Fibroblast of mammary gland (primary cell): Measurements from ENCODE around the gene ACVR2A.
A peak's percentile ranks its signal among the peaks of the same experiment; 100 is the strongest.

Source experiments
- DNase-seq: peaks from one replicate; pipeline ENCODE4 v3.0.0-alpha.2; 2010; ENCODE audit warnings: low read depth
- H3K4me3 ChIP-seq: 2 replicates; pipeline ENCODE4 v1.5.1; 2011; ENCODE audit warnings: low read depth, mild to moderate bottlenecking, low read length, moderate library complexity; ENCODE audit not compliant: control insufficient read depth
- CTCF ChIP-seq: conservative IDR thresholded peaks from 2 replicates; pipeline ENCODE4 v1.5.1; 2011; ENCODE audit warnings: low read depth, low read length, inconsistent platforms; ENCODE audit not compliant: control insufficient read depth, insufficient read depth

Gene ACVR2A

DNA sequence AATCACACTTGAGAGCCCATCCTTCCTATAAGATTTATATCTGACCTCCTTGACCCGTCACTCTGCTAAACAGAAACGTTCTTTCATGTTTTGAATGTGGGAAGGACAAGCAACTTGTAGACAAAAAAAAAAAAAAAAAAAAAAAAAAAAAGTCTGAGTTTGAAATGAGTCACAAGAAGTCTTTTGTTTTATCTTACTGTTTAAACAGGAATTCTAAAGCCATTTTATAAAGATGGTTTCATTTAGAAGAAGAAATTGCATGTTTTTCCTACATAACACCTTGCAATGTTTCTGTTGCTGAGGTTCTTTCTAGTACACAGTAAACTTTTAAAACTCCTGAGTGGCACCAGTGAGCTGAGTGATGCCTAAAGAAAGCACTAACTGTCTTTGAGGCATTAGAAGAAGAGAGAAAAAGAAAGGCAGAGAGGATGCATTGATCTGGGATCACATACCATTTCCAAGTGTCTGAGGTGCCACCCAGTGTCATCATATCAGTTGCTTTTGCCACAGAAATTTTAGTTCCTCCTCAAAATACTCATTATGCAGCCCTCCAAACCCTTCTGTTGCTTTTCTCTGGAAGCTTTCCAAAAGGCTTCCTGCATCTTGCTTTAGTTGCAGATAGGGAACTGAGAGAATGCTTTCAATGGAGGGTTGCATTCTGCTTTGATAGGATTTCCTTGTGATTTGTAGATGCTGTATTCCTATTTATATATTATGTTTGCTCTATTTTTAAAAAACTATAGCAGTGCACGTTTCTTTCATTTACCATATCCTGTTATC lies 69.1 kb downstream of the ACVR2A start:
- no peak for TF ChIP-seq CTCF
- DNase-seq, result peak; percentile 8
- no peak overlapping the region for H3K4me3 ChIP-seq

GRCh38 chr2:147916067-147916466 lies 71.2 kb downstream of the ACVR2A start:
- TF ChIP-seq CTCF, result no peak
- no peak for DNase-seq
- no peak overlapping the region for H3K4me3 ChIP-seq

DNA sequence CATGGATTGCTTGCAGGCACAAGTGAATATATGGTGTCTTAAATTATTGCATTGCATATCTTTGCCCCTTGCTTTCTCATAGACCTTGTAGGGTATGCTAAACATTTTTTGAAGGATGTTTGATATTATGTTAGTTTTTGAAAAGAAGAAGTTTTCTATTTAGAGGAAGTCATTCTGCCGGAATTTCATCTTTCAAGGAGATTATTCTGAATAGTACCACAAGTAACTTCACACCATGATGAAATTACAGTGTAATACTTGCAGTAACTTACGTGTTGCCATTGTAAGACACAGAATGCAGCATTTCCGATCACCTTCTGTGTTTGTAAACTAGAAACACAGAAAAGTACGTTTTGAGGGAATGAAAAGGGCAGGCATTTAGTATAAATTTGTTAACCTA lies 71.9 kb downstream of the ACVR2A start:
- DNase-seq, result no peak
- TF ChIP-seq CTCF, result no peak

GRCh38 chr2:147917161-147917560 lies 72.3 kb downstream of the ACVR2A start:
- no peak overlapping the region for H3K4me3 ChIP-seq
- no peak for DNase-seq
- TF ChIP-seq CTCF, result no peak

More for the DNA sequence above, 71.9 kb downstream of the ACVR2A start:
- H3K4me3 ChIP-seq, result no peak overlapping the region

DNA sequence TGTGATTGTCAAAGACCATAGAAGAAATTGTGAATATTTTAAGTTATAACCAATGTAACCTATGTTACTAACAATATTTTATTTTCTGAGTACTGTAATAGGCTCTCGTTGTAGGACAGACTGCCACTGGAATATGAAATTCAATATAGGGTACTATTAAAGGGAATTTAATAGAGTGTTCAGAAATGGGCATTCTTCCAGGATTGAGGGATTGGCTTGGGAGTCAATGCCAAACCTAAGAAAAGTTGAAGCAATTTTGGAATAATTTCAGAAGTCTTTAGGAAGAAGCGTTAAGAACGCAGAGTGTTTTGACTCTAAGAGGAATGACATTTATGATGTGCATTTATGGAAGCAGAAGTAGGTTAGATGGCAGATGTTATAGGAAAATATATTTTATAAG lies 79.0 kb downstream of the ACVR2A start:
- H3K4me3 ChIP-seq, result no peak overlapping the region
- no peak for TF ChIP-seq CTCF
- DNase-seq, result no peak

- no peak for TF ChIP-seq CTCF
- no peak overlapping the region for H3K4me3 ChIP-seq
- DNase-seq, result no peak
Observed at GRCh38 chr2:147924647-147925046, 79.8 kb downstream of the ACVR2A start.
